DND-41 (cell line): ENCODE measurements around the gene NEURL1.

Experiments
- ATAC-seq: fragments of 200-7000 bp; cut with Tn5 transposase; 3 replicates; pipeline ENCODE4 v1.9.1; 2021; ENCODE audit warnings: low read depth; ENCODE audit not compliant: insufficient read depth
- DNase-seq: peaks from one replicate; pipeline ENCODE4 v3.0.0-alpha.2; 2020
- H2AFZ ChIP-seq: 2 replicates; pipeline ENCODE4 v1.6.0; 2012; ENCODE audit warnings: low read depth, low read length
- H3K27ac ChIP-seq: 2 replicates; pipeline ENCODE4 v1.5.1; 2012; ENCODE audit warnings: low read length, inconsistent platforms
- H3K27me3 ChIP-seq: fragments of 200-600 bp; sonication (generic); 2 replicates; pipeline ENCODE4 v1.6.0; 2012; ENCODE audit warnings: low read length, mild to moderate bottlenecking, inconsistent platforms; ENCODE audit not compliant: insufficient read depth, poor library complexity
- H3K36me3 ChIP-seq: 2 replicates; pipeline ENCODE4 v1.5.1; 2012; ENCODE audit warnings: low read length, inconsistent platforms; ENCODE audit not compliant: insufficient read depth
- H3K4me1 ChIP-seq: 2 replicates; pipeline ENCODE4 v1.5.1; 2012; ENCODE audit warnings: mild to moderate bottlenecking, low read length; ENCODE audit not compliant: insufficient read depth
- H3K4me2 ChIP-seq: 2 replicates; pipeline ENCODE4 v1.6.0; 2012; ENCODE audit warnings: mild to moderate bottlenecking, moderate library complexity, low read length, inconsistent platforms; ENCODE audit not compliant: insufficient read depth
- H3K4me3 ChIP-seq, 2 experiments: fragments of 200-600 bp in 1 of 2; shearing (Covaris generic) in 1 of 2; 2 replicates each; pipeline ENCODE4 v1.5.1; 2012 to 2016; ENCODE audit warnings: inconsistent platforms in 2 of 2, low read length in 2 of 2, mild to moderate bottlenecking in 2 of 2, low read depth in 1 of 2, moderate library complexity in 1 of 2
- H3K79me2 ChIP-seq: 2 replicates; pipeline ENCODE4 v1.6.0; 2012; ENCODE audit warnings: low read length, inconsistent platforms; ENCODE audit not compliant: insufficient read depth
- H3K9ac ChIP-seq: 2 replicates; pipeline ENCODE4 v1.6.0; 2012; ENCODE audit warnings: low read depth, mild to moderate bottlenecking, inconsistent platforms, low read length, moderate library complexity
- H3K9me3 ChIP-seq: 2 replicates; pipeline ENCODE4 v1.5.1; 2012; ENCODE audit warnings: low read length, moderate library complexity, mild to moderate bottlenecking, inconsistent platforms; ENCODE audit not compliant: insufficient read depth, severe bottlenecking
- H4K20me1 ChIP-seq: 2 replicates; pipeline ENCODE4 v1.6.0; 2012; ENCODE audit warnings: low read length; ENCODE audit not compliant: insufficient read depth
- CTCF ChIP-seq: IDR thresholded peaks from 2 replicates; pipeline ENCODE4 v1.5.1; 2012; ENCODE audit warnings: borderline replicate concordance, low read length, moderate library complexity, mild to moderate bottlenecking; ENCODE audit not compliant: poor library complexity, severe bottlenecking; ENCODE audit errors: extremely low read depth
- EZH2 ChIP-seq: IDR thresholded peaks from 3 replicates; pipeline ENCODE4 v1.6.1; 2012; ENCODE audit warnings: borderline replicate concordance, low read depth, mild to moderate bottlenecking, moderate library complexity, low read length, inconsistent platforms; ENCODE audit not compliant: severe bottlenecking

NEURL1 gene

GRCh38 chr10:103547391-103547946, 54.0 kb downstream of the NEURL1 start:
- no peaks in the 10 kb centered on the region for H3K27me3 ChIP-seq
- 0 out of 2 replicates have a peak, but pooled peaks cover 3% of the 10 kb centered on the region for H4K20me1 ChIP-seq
- H2AFZ ChIP-seq: no peak overlapping the region
- H3K79me2 ChIP-seq: no peaks in the 10 kb centered on the region
- no peaks in the 10 kb centered on the region for H3K36me3 ChIP-seq
- ATAC-seq: no peak
- DNase-seq: no peak
- H3K9me3 ChIP-seq: no peaks in the 10 kb centered on the region
- H3K4me3 ChIP-seq: no peak overlapping the region
- H3K4me1 ChIP-seq: peaks cover 12% of the 10 kb centered on the region
- H3K27ac ChIP-seq: no peak overlapping the region
- no peak overlapping the region for H3K4me2 ChIP-seq
- no peak overlapping the region for H3K9ac ChIP-seq
- TF ChIP-seq CTCF (no peak), EZH2 (no peak)

- no peak overlapping the region for H2AFZ ChIP-seq
- H3K4me3 ChIP-seq: no peak overlapping the region
- no peaks in the 10 kb centered on the region for H3K9me3 ChIP-seq
- H3K4me2 ChIP-seq: no peak overlapping the region
- H3K36me3 ChIP-seq: no peaks in the 10 kb centered on the region
- DNase-seq (no peak), ATAC-seq (no peak)
- H3K9ac ChIP-seq: no peak overlapping the region
- H3K79me2 ChIP-seq: no peaks in the 10 kb centered on the region
- H3K27me3 ChIP-seq: no peaks in the 10 kb centered on the region
- 0 out of 2 replicates have a peak, but pooled peaks cover 3% of the 10 kb centered on the region for H4K20me1 ChIP-seq
- peaks cover 6% of the 10 kb centered on the region for H3K4me1 ChIP-seq
- TF ChIP-seq EZH2 (no peak), CTCF (no peak)
- no peak overlapping the region for H3K27ac ChIP-seq
Observed at GRCh38 chr10:103548006-103548405, 54.5 kb downstream of the NEURL1 start.

- no peak overlapping the region for H3K9ac ChIP-seq
- no peaks in the 10 kb centered on the region for H3K36me3 ChIP-seq
- H3K27ac ChIP-seq: no peak overlapping the region
- TF ChIP-seq CTCF (no peak), EZH2 (no peak)
- no peak overlapping the region for H3K4me3 ChIP-seq
- ATAC-seq: no peak
- H4K20me1 ChIP-seq: 0 out of 2 replicates have a peak, but pooled peaks cover 2% of the 10 kb centered on the region
- H3K79me2 ChIP-seq: no peaks in the 10 kb centered on the region
- H3K4me2 ChIP-seq: no peak overlapping the region
- H2AFZ ChIP-seq: no peak overlapping the region
- DNase-seq: no peak
- H3K27me3 ChIP-seq: no peaks in the 10 kb centered on the region
- H3K9me3 ChIP-seq: no peaks in the 10 kb centered on the region
- no peaks in the 10 kb centered on the region for H3K4me1 ChIP-seq
Observed at GRCh38 chr10:103548581-103549348, 55.3 kb downstream of the NEURL1 start.
